Neural cell (in vitro differentiated cells): ENCODE data around the gene TRIM47. TPM values are rescaled to one million over a fixed set of nuclear protein-coding genes. Genes with fewer than 3 reads are reported as not detected.

Experiments
- H2AFZ ChIP-seq: fragments of 200-600, 300-800 bp; sonication (generic), shearing (Covaris generic); 2 replicates; pipeline ENCODE4 v1.6.0; 2014; ENCODE audit warnings: low read depth, mild to moderate bottlenecking, antibody characterized with exemption, low read length, moderate library complexity
- H3F3A ChIP-seq: fragments of 200-600 bp; shearing (Covaris generic); 2 replicates; pipeline ENCODE4 v1.6.1; 2016; ENCODE audit warnings: mild to moderate bottlenecking, moderate library complexity, mixed read lengths, antibody characterized with exemption, low read length; ENCODE audit not compliant: insufficient read depth, poor library complexity, severe bottlenecking
- H3K27ac ChIP-seq: fragments of 200-600, 300-800 bp; sonication (generic), shearing (Covaris generic); 2 replicates; pipeline ENCODE4 v1.5.1; 2014; ENCODE audit warnings: mild to moderate bottlenecking, low read length, moderate library complexity
- H3K27me3 ChIP-seq: fragments of 300-800, 200-600 bp; sonication (generic), shearing (Covaris generic); 2 replicates; pipeline ENCODE4 v1.6.0; 2014; ENCODE audit warnings: mild to moderate bottlenecking, low read depth, low read length, moderate library complexity; ENCODE audit not compliant: insufficient read depth
- H3K36me3 ChIP-seq: fragments of 300-800, 200-600 bp; sonication (generic), shearing (Covaris generic); 2 replicates; pipeline ENCODE4 v1.5.1; 2014; ENCODE audit warnings: mild to moderate bottlenecking, antibody characterized with exemption, low read length, moderate library complexity; ENCODE audit not compliant: insufficient read depth
- H3K4me2 ChIP-seq: fragments of 300-800, 200-600 bp; sonication (generic), shearing (Covaris generic); 2 replicates; pipeline ENCODE4 v1.6.0; 2014; ENCODE audit warnings: mild to moderate bottlenecking, low read length
- H3K4me3 ChIP-seq: fragments of 300-800, 200-600 bp; sonication (generic), shearing (Covaris generic); 2 replicates; pipeline ENCODE4 v1.5.1; 2014; ENCODE audit warnings: mild to moderate bottlenecking, low read length, moderate library complexity
- H3K79me2 ChIP-seq: fragments of 200-600 bp; shearing (Covaris generic); replicated peaks from 2 replicates; pipeline ENCODE4 v1.6.0; 2014; ENCODE audit warnings: mild to moderate bottlenecking, low read length, moderate library complexity; ENCODE audit not compliant: insufficient read depth
- H3K9ac ChIP-seq: fragments of 300-800, 200-600 bp; sonication (generic), shearing (Covaris generic); 2 replicates; pipeline ENCODE4 v1.6.1; 2016; ENCODE audit warnings: mild to moderate bottlenecking, low read length, mixed read lengths
- H3K9me2 ChIP-seq: fragments of 200-600 bp; shearing (Covaris generic); 2 replicates; pipeline ENCODE4 v1.6.1; 2016; ENCODE audit warnings: mild to moderate bottlenecking, low read length, mixed read lengths; ENCODE audit not compliant: insufficient read depth
- H3K9me3 ChIP-seq: fragments of 200-600, 300-800 bp; sonication (generic), shearing (Covaris generic); 2 replicates; pipeline ENCODE4 v1.6.1; 2016; ENCODE audit warnings: mild to moderate bottlenecking, mixed run types, low read length, moderate library complexity, mixed read lengths
- H4K20me1 ChIP-seq: fragments of 200-600 bp; shearing (Covaris generic); 2 replicates; pipeline ENCODE4 v1.6.1; 2016; ENCODE audit warnings: mild to moderate bottlenecking, mixed run types; ENCODE audit not compliant: insufficient read depth
- EP300 ChIP-seq: fragments of 450-650 bp; conservative IDR thresholded peaks from 2 replicates; pipeline ENCODE4 v1.6.1; 2014; ENCODE audit warnings: antibody characterized with exemption, mild to moderate bottlenecking, moderate library complexity; ENCODE audit not compliant: poor library complexity, severe bottlenecking
- EZH2 ChIP-seq: fragments of 200-600, 300-800 bp; shearing (Covaris generic), sonication (generic); IDR thresholded peaks from 2 replicates; pipeline ENCODE4 v1.6.1; 2014; ENCODE audit warnings: antibody characterized with exemption, low read length, borderline replicate concordance, mild to moderate bottlenecking; ENCODE audit not compliant: insufficient read depth, poor library complexity, severe bottlenecking
- MXI1 ChIP-seq: fragments of 450-650 bp; conservative IDR thresholded peaks from 2 replicates; pipeline ENCODE4 v1.6.1; 2014; ENCODE audit warnings: antibody characterized with exemption, mild to moderate bottlenecking; ENCODE audit not compliant: poor library complexity, severe bottlenecking
- POLR2AphosphoS5 ChIP-seq: IDR thresholded peaks from 2 replicates; pipeline ENCODE4 v1.6.1; 2012
- RAD21 ChIP-seq: fragments of 450-650 bp; conservative IDR thresholded peaks from 2 replicates; pipeline ENCODE4 v1.6.1; 2014; ENCODE audit warnings: antibody characterized with exemption, mild to moderate bottlenecking, moderate library complexity
- SMC3 ChIP-seq: fragments of 450-650 bp; conservative IDR thresholded peaks from 2 replicates; pipeline ENCODE4 v1.6.1; 2014; ENCODE audit warnings: antibody characterized with exemption, mild to moderate bottlenecking, moderate library complexity; ENCODE audit not compliant: poor library complexity
- TAF1 ChIP-seq: IDR thresholded peaks from 2 replicates; pipeline ENCODE4 v1.6.1; 2012; ENCODE audit warnings: low read depth
- polyA plus RNA-seq: library from polyadenylated mRNA; depleted of rRNA; stranded (reverse); fragments of >200 nt; gene quantifications from 2 replicates; pipeline ENCODE4 v1.2.3, GENCODE V29; 2014
- TF ChIP-seq, protein P1 (sequence below): IDR thresholded peaks from 2 replicates; pipeline ENCODE4 v1.6.1; 2012; ENCODE audit warnings: borderline replicate concordance
- TF ChIP-seq, protein P2 (sequence below): fragments of 450-650 bp; IDR thresholded peaks from 2 replicates; pipeline ENCODE4 v1.5.1; 2014; ENCODE audit warnings: antibody characterized with exemption, mild to moderate bottlenecking, moderate library complexity; ENCODE audit not compliant: poor library complexity, severe bottlenecking

The TRIM47 gene
- polyA plus RNA-seq, 1 donor from 2014 or later, result 0.67 TPM

GRCh38 chr17:75904749-75905521 lies 26.6 kb upstream of the TRIM47 start, which contains the start of gene MRPL38 (continued):
- TF ChIP-seq EZH2, result no peak

GRCh38 chr17:75902406-75902805 lies 24.0 kb upstream of the TRIM47 start:
- Histone ChIP-seq H3K27me3 (no peaks in the 10 kb centered on the region), H3F3A (no peaks in the 10 kb centered on the region), H3K9ac (no peak overlapping the region), H3K9me2 (no peaks in the 10 kb centered on the region), H3K9me3 (no peaks in the 10 kb centered on the region), H3K27ac (no peak overlapping the region), H3K4me2 (no peak overlapping the region), H3K79me2 (no peaks in the 10 kb centered on the region), H2AFZ (no peak overlapping the region), H4K20me1 (no peaks in the 10 kb centered on the region), H3K36me3 (no peaks in the 10 kb centered on the region), H3K4me3 (no peak overlapping the region)
- TF ChIP-seq, protein P1, sequence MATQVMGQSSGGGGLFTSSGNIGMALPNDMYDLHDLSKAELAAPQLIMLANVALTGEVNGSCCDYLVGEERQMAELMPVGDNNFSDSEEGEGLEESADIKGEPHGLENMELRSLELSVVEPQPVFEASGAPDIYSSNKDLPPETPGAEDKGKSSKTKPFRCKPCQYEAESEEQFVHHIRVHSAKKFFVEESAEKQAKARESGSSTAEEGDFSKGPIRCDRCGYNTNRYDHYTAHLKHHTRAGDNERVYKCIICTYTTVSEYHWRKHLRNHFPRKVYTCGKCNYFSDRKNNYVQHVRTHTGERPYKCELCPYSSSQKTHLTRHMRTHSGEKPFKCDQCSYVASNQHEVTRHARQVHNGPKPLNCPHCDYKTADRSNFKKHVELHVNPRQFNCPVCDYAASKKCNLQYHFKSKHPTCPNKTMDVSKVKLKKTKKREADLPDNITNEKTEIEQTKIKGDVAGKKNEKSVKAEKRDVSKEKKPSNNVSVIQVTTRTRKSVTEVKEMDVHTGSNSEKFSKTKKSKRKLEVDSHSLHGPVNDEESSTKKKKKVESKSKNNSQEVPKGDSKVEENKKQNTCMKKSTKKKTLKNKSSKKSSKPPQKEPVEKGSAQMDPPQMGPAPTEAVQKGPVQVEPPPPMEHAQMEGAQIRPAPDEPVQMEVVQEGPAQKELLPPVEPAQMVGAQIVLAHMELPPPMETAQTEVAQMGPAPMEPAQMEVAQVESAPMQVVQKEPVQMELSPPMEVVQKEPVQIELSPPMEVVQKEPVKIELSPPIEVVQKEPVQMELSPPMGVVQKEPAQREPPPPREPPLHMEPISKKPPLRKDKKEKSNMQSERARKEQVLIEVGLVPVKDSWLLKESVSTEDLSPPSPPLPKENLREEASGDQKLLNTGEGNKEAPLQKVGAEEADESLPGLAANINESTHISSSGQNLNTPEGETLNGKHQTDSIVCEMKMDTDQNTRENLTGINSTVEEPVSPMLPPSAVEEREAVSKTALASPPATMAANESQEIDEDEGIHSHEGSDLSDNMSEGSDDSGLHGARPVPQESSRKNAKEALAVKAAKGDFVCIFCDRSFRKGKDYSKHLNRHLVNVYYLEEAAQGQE, result no peak
- TF ChIP-seq POLR2AphosphoS5 (no peak), TAF1 (no peak), EZH2 (no peak), RAD21 (no peak), MXI1 (no peak), SMC3 (no peak), EP300 (no peak)
- TF ChIP-seq, protein P2, sequence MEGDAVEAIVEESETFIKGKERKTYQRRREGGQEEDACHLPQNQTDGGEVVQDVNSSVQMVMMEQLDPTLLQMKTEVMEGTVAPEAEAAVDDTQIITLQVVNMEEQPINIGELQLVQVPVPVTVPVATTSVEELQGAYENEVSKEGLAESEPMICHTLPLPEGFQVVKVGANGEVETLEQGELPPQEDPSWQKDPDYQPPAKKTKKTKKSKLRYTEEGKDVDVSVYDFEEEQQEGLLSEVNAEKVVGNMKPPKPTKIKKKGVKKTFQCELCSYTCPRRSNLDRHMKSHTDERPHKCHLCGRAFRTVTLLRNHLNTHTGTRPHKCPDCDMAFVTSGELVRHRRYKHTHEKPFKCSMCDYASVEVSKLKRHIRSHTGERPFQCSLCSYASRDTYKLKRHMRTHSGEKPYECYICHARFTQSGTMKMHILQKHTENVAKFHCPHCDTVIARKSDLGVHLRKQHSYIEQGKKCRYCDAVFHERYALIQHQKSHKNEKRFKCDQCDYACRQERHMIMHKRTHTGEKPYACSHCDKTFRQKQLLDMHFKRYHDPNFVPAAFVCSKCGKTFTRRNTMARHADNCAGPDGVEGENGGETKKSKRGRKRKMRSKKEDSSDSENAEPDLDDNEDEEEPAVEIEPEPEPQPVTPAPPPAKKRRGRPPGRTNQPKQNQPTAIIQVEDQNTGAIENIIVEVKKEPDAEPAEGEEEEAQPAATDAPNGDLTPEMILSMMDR, result no peak

GRCh38 chr17:75901727-75902126 lies 23.3 kb upstream of the TRIM47 start:
- no peaks in the 10 kb centered on the region for H3K9me2 ChIP-seq
- H4K20me1 ChIP-seq, result no peaks in the 10 kb centered on the region
- no peak overlapping the region for H3K27ac ChIP-seq
- H3K27me3 ChIP-seq, result no peaks in the 10 kb centered on the region
- no peaks in the 10 kb centered on the region for H3K9me3 ChIP-seq
- H3K4me3 ChIP-seq, result no peak overlapping the region
- H3K36me3 ChIP-seq, result no peaks in the 10 kb centered on the region
- no peaks in the 10 kb centered on the region for H3K79me2 ChIP-seq
- no peak overlapping the region for H2AFZ ChIP-seq
- H3F3A ChIP-seq, result no peaks in the 10 kb centered on the region
- H3K9ac ChIP-seq, result no peak overlapping the region
- no peak overlapping the region for H3K4me2 ChIP-seq
- TF ChIP-seq TAF1, result no peak
- TF ChIP-seq, protein P2, result no peak
- TF ChIP-seq SMC3, result no peak
